Measurements from ENCODE around the gene DCHS2. TPM values are rescaled to one million over a fixed set of nuclear protein-coding genes. Genes with fewer than 3 reads are reported as not detected.
A peak's percentile ranks its signal among the peaks of the same experiment; 100 is the strongest.

Gene DCHS2
- total RNA-seq: not detected

- H3K4me3 Mint-ChIP-seq: peak within 1 kb of the TSS; percentile 18
- no peak within 1 kb of the TSS for H3K27ac Mint-ChIP-seq
- peaks cover 25 to 42% of the 10 kb centered on the region in 2 donors for H3K27me3 Mint-ChIP-seq
- DNase-seq (ENCODE audit: low spot score) (no peak), ATAC-seq (peak in 1 of 2 donors; percentile 35)
- H3K4me1 Mint-ChIP-seq (ENCODE audit: low read depth in 2 of 2): peaks cover 3 to 4% of the 10 kb centered on the region in 2 donors
- H3K36me3 Mint-ChIP-seq: no peaks in the 10 kb centered on the region
- H3K9me3 Mint-ChIP-seq: no peaks in the 10 kb centered on the region
These were observed at the start of gene DCHS2 for GRCh38 chr4:154491341-154492271. DCHS2 (minus strand) TSS chr4:154491799; CDS start chr4:154491355, 444 bp downstream.

- no peak for DNase-seq (ENCODE audit: low spot score)
- ATAC-seq: no peak
- H3K36me3 Mint-ChIP-seq: peaks cover 16% of the 10 kb centered on the region
- no peaks in the 10 kb centered on the region for H3K9me3 Mint-ChIP-seq
- H3K4me1 Mint-ChIP-seq (ENCODE audit: low read depth in 2 of 2): no peaks in the 10 kb centered on the region
- no peak overlapping the region for H3K27ac Mint-ChIP-seq
- H3K4me3 Mint-ChIP-seq: no peak overlapping the region
- H3K27me3 Mint-ChIP-seq: no peaks in the 10 kb centered on the region
These were observed 42.7 kb upstream of the DCHS2 start for GRCh38 chr4:154534296-154534695.

GRCh38 chr4:154529728-154530519 is 38.3 kb upstream of the DCHS2 start:
- H3K9me3 Mint-ChIP-seq: no peaks in the 10 kb centered on the region
- H3K4me3 Mint-ChIP-seq: no peak overlapping the region
- peaks cover 15 to 25% of the 10 kb centered on the region in 2 donors for H3K27me3 Mint-ChIP-seq
- DNase-seq (ENCODE audit: low spot score) (no peak), ATAC-seq (no peak)
- no peaks in the 10 kb centered on the region for H3K36me3 Mint-ChIP-seq
- no peaks in the 10 kb centered on the region for H3K4me1 Mint-ChIP-seq (ENCODE audit: low read depth in 2 of 2)
- no peak overlapping the region for H3K27ac Mint-ChIP-seq

GRCh38 chr4:154528869-154529268 is 37.3 kb upstream of the DCHS2 start:
- Mint-ChIP-seq H3K27me3 (peaks cover 15 to 25% of the 10 kb centered on the region in 2 donors), H3K4me1 (ENCODE audit: low read depth in 2 of 2) (no peaks in the 10 kb centered on the region), H3K4me3 (no peak overlapping the region), H3K27ac (no peak overlapping the region), H3K36me3 (no peaks in the 10 kb centered on the region), H3K9me3 (no peaks in the 10 kb centered on the region)
- DNase-seq (ENCODE audit: low spot score) (no peak), ATAC-seq (no peak)

- no peak for ATAC-seq
- DNase-seq (ENCODE audit: low spot score): no peak
- Mint-ChIP-seq H3K36me3 (no peaks in the 10 kb centered on the region), H3K27ac (no peak overlapping the region), H3K27me3 (peaks cover 18 to 36% of the 10 kb centered on the region in 2 donors), H3K4me1 (ENCODE audit: low read depth in 2 of 2) (no peaks in the 10 kb centered on the region), H3K4me3 (no peak overlapping the region), H3K9me3 (no peaks in the 10 kb centered on the region)
These were observed 35.7 kb upstream of the DCHS2 start for GRCh38 chr4:154527308-154527707.

GRCh38 chr4:154526151-154526550 is 34.6 kb upstream of the DCHS2 start:
- no peak for DNase-seq (ENCODE audit: low spot score)
- H3K9me3 Mint-ChIP-seq: no peaks in the 10 kb centered on the region
- no peaks in the 10 kb centered on the region for H3K4me1 Mint-ChIP-seq (ENCODE audit: low read depth in 2 of 2)
- ATAC-seq: no peak
- H3K4me3 Mint-ChIP-seq: no peak overlapping the region
- no peaks in the 10 kb centered on the region for H3K36me3 Mint-ChIP-seq
- H3K27ac Mint-ChIP-seq: no peak overlapping the region
- peaks cover 18 to 38% of the 10 kb centered on the region in 2 donors for H3K27me3 Mint-ChIP-seq

GRCh38 chr4:154521607-154522006 is 30.0 kb upstream of the DCHS2 start:
- Mint-ChIP-seq H3K4me3 (no peak overlapping the region), H3K9me3 (no peaks in the 10 kb centered on the region), H3K36me3 (no peaks in the 10 kb centered on the region), H3K27me3 (peaks cover 21 to 58% of the 10 kb centered on the region in 2 donors), H3K27ac (no peak overlapping the region), H3K4me1 (ENCODE audit: low read depth in 2 of 2) (no peaks in the 10 kb centered on the region)
- DNase-seq (ENCODE audit: low spot score): no peak
- no peak for ATAC-seq

GRCh38 chr4:154519214-154519613 is 27.6 kb upstream of the DCHS2 start:
- Mint-ChIP-seq H3K4me3 (no peak overlapping the region), H3K27me3 (peaks cover 18 to 53% of the 10 kb centered on the region in 2 donors)

GRCh38 chr4:154517591-154517990 is 26.0 kb upstream of the DCHS2 start:
- H3K4me3 Mint-ChIP-seq: no peak overlapping the region
- H3K4me1 Mint-ChIP-seq (ENCODE audit: low read depth in 2 of 2): no peaks in the 10 kb centered on the region
- ATAC-seq (no peak), DNase-seq (ENCODE audit: low spot score) (no peak)
- H3K27me3 Mint-ChIP-seq: peaks cover 14 to 44% of the 10 kb centered on the region in 2 donors
- H3K9me3 Mint-ChIP-seq: no peaks in the 10 kb centered on the region
- no peak overlapping the region for H3K27ac Mint-ChIP-seq
- no peaks in the 10 kb centered on the region for H3K36me3 Mint-ChIP-seq

More at GRCh38 chr4:154519214-154519613, 27.6 kb upstream of the DCHS2 start:
- no peak for ATAC-seq
- no peak overlapping the region for H3K27ac Mint-ChIP-seq
- no peaks in the 10 kb centered on the region for H3K9me3 Mint-ChIP-seq
- no peaks in the 10 kb centered on the region for H3K36me3 Mint-ChIP-seq
- no peaks in the 10 kb centered on the region for H3K4me1 Mint-ChIP-seq (ENCODE audit: low read depth in 2 of 2)
- no peak for DNase-seq (ENCODE audit: low spot score)

- no peaks in the 10 kb centered on the region for H3K4me1 Mint-ChIP-seq (ENCODE audit: low read depth in 2 of 2)
- H3K27me3 Mint-ChIP-seq: peaks cover 14 to 40% of the 10 kb centered on the region in 2 donors
- DNase-seq (ENCODE audit: low spot score) (no peak), ATAC-seq (no peak)
- H3K4me3 Mint-ChIP-seq: no peak overlapping the region
- no peaks in the 10 kb centered on the region for H3K9me3 Mint-ChIP-seq
- no peaks in the 10 kb centered on the region for H3K36me3 Mint-ChIP-seq
- no peak overlapping the region for H3K27ac Mint-ChIP-seq
These were observed 24.9 kb upstream of the DCHS2 start for GRCh38 chr4:154516318-154517029.

GRCh38 chr4:154511981-154512380 is 20.4 kb upstream of the DCHS2 start:
- DNase-seq (ENCODE audit: low spot score) (no peak), ATAC-seq (no peak)
- no peaks in the 10 kb centered on the region for H3K36me3 Mint-ChIP-seq
- no peaks in the 10 kb centered on the region for H3K9me3 Mint-ChIP-seq
- no peaks in the 10 kb centered on the region for H3K4me1 Mint-ChIP-seq (ENCODE audit: low read depth in 2 of 2)
- no peak overlapping the region for H3K27ac Mint-ChIP-seq
- peaks cover 14 to 28% of the 10 kb centered on the region in 2 donors for H3K27me3 Mint-ChIP-seq
- H3K4me3 Mint-ChIP-seq: no peak overlapping the region

- Mint-ChIP-seq H3K36me3 (no peaks in the 10 kb centered on the region), H3K9me3 (no peaks in the 10 kb centered on the region), H3K27me3 (peaks cover 14 to 27% of the 10 kb centered on the region in 2 donors), H3K27ac (no peak overlapping the region), H3K4me3 (no peak overlapping the region), H3K4me1 (ENCODE audit: low read depth in 2 of 2) (no peaks in the 10 kb centered on the region)
- no peak for ATAC-seq
- DNase-seq (ENCODE audit: low spot score): no peak
These were observed 19.9 kb upstream of the DCHS2 start for GRCh38 chr4:154511548-154511947.

- Mint-ChIP-seq H3K36me3 (no peaks in the 10 kb centered on the region), H3K4me3 (no peak overlapping the region), H3K27ac (no peak overlapping the region), H3K4me1 (ENCODE audit: low read depth in 2 of 2) (no peaks in the 10 kb centered on the region), H3K27me3 (peaks cover 26 to 43% of the 10 kb centered on the region in 2 donors), H3K9me3 (no peaks in the 10 kb centered on the region)
- ATAC-seq: no peak
- no peak for DNase-seq (ENCODE audit: low spot score)
These were observed 15.6 kb upstream of the DCHS2 start for GRCh38 chr4:154507156-154507555.

Data from natural killer cell treated with Interleukin-12 subunit alpha and Interleukin-12 subunit beta and Interleukin-15 and Interleukin-18, amount 100 ng/mL, for 72 hours (primary cell).